ENCODE measurements around the gene RAE1.

Gene RAE1

GRCh38 chr20:57371363-57371762 lies 20.3 kb downstream of the RAE1 start:
- no peak for DNase-seq (ENCODE audit: low read depth in 3 of 3, low spot score in 1 of 3)

- no peak for DNase-seq (ENCODE audit: low read depth in 3 of 3, low spot score in 1 of 3)
These were observed 21.1 kb downstream of the RAE1 start for GRCh38 chr20:57372157-57372556.

- DNase-seq (ENCODE audit: low read depth in 3 of 3, low spot score in 1 of 3): no peak
These were observed 21.7 kb downstream of the RAE1 start for GRCh38 chr20:57372581-57373350.

- no peak for DNase-seq (ENCODE audit: low read depth in 3 of 3, low spot score in 1 of 3)
These were observed 23.4 kb downstream of the RAE1 start for GRCh38 chr20:57374343-57374930.

- no peak for DNase-seq (ENCODE audit: low read depth in 3 of 3, low spot score in 1 of 3)
These were observed 24.0 kb downstream of the RAE1 start for GRCh38 chr20:57374931-57375651.

GRCh38 chr20:57375652-57376230 lies 24.7 kb downstream of the RAE1 start:
- DNase-seq (ENCODE audit: low read depth in 3 of 3, low spot score in 1 of 3): no peak

GRCh38 chr20:57377350-57377749 lies 26.3 kb downstream of the RAE1 start:
- no peak for DNase-seq (ENCODE audit: low read depth in 3 of 3, low spot score in 1 of 3)

- no peak for DNase-seq (ENCODE audit: low read depth in 3 of 3, low spot score in 1 of 3)
These were observed 27.1 kb downstream of the RAE1 start for GRCh38 chr20:57378107-57378506.

GRCh38 chr20:57378646-57379262 lies 27.7 kb downstream of the RAE1 start:
- no peak for DNase-seq (ENCODE audit: low read depth in 3 of 3, low spot score in 1 of 3)

- DNase-seq (ENCODE audit: low read depth in 3 of 3, low spot score in 1 of 3): no peak
These were observed 28.2 kb downstream of the RAE1 start for GRCh38 chr20:57379263-57379647.

GRCh38 chr20:57380081-57380750 lies 29.2 kb downstream of the RAE1 start:
- no peak for DNase-seq (ENCODE audit: low read depth in 3 of 3, low spot score in 1 of 3)

GRCh38 chr20:57381596-57382503 lies 30.8 kb downstream of the RAE1 start:
- DNase-seq (ENCODE audit: low read depth in 3 of 3, low spot score in 1 of 3): peak; percentile 53 to 81 (median 72)

GRCh38 chr20:57382516-57382915 lies 31.5 kb downstream of the RAE1 start:
- DNase-seq (ENCODE audit: low read depth in 3 of 3, low spot score in 1 of 3): no peak

- no peak for DNase-seq (ENCODE audit: low read depth in 3 of 3, low spot score in 1 of 3)
These were observed 32.6 kb downstream of the RAE1 start for GRCh38 chr20:57383447-57384347.

GRCh38 chr20:57384486-57384885 lies 33.4 kb downstream of the RAE1 start:
- no peak for DNase-seq (ENCODE audit: low read depth in 3 of 3, low spot score in 1 of 3)

- no peak for DNase-seq (ENCODE audit: low read depth in 3 of 3, low spot score in 1 of 3)
These were observed 34.1 kb downstream of the RAE1 start for GRCh38 chr20:57384953-57385761.

GRCh38 chr20:57385940-57386339 lies 34.9 kb downstream of the RAE1 start:
- no peak for DNase-seq (ENCODE audit: low read depth in 3 of 3, low spot score in 1 of 3)

- DNase-seq (ENCODE audit: low read depth in 3 of 3, low spot score in 1 of 3): no peak
These were observed 35.7 kb downstream of the RAE1 start for GRCh38 chr20:57386762-57387161.

Data from stimulated activated CD4-positive, alpha-beta T cell treated with anti-CD3 and anti-CD28 coated beads, TNF-alpha, amount 100 ng/mL, for 1 hour (primary cell).